ENCODE measurements around the gene PELI2.
A peak's percentile ranks its signal among the peaks of the same experiment; 100 is the strongest.

Gene PELI2

DNA sequence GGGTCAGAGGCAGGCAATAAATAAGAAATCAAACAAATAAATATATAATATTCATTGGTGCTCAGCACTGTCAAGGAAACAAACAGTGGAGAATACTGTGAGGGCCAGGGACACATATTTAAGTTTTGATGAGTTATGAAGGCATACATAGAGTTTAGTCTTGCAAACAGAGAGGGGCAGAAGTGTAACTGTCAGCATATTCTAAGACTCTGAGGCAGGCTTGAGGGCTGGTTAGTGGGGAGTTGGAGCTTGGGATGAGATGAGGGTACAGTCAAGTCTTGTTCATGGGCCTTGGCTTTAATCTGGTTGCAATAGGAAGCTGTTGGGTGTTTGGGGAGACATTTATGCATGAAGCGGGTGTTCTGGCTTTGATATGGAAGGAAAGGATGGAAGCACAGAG, 78.9 kb downstream of the PELI2 start:
- no peak overlapping the region for H3K27ac ChIP-seq (ENCODE audit: extremely low read depth, low read depth, low read length)
- POLR2A ChIA-PET: no interaction called here
- peaks cover 12% of the 10 kb centered on the region for H3K4me1 ChIP-seq (ENCODE audit: control insufficient read depth, insufficient read depth, low read length)

DNA sequence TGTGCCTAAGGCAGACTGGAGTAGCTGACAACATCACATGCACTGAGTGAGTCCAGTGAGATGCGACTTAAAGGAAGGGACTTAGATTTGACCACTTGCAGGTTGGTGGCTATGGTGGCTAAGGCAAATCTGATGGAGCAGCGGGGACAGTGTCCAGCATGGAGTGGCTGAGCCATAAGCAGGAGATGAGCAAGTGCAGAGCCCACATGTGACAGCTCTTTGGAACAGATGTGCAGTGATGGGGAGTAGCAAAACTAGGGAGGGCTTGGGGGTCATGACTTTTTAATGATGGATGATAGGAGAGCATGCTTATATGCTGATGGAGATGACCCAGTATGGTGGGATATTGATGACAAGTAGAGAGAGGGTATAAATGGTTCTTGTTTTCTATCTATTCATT, 80.2 kb downstream of the PELI2 start:
- ChIA-PET POLR2A (no interaction called here), CTCF (interaction anchor here (0.6 kb wide), 1 partner anchor 38 kb away, joined by 4 read pairs; no protein-coding TSS in a partner anchor)
- TF ChIP-seq FEZF1 (tag by site-specific recombination; IDR thresholded peaks at IDR 0.05) (no peak), ZNF394 (tag by site-specific recombination; IDR thresholded peaks at IDR 0.05; ENCODE audit: borderline replicate concordance) (0 out of 2 replicates have a peak, but pooled peaks have one; percentile 16)
- Histone ChIP-seq H3K36me3 (ENCODE audit: control insufficient read depth in 2 of 2, insufficient read depth in 1 of 2, low read length in 2 of 2) (no peaks in the 10 kb centered on the region), H3K9me3 (ENCODE audit: control insufficient read depth, insufficient read depth, low read depth, low read length) (no peaks in the 10 kb centered on the region), H3K4me1 (ENCODE audit: control insufficient read depth, insufficient read depth, low read length) (peaks cover 12% of the 10 kb centered on the region), H3K4me3 (ENCODE audit: low read depth, low read length) (no peak overlapping the region), H3K27ac (ENCODE audit: extremely low read depth, low read depth, low read length) (no peak overlapping the region)

More for the DNA sequence above, 78.9 kb downstream of the PELI2 start:
- TF ChIP-seq ZNF76 (tag by site-specific recombination; IDR thresholded peaks at IDR 0.05; ENCODE audit: borderline replicate concordance, low read depth): no peak
- no peak for TF ChIP-seq ZNF621 (tag by site-specific recombination; IDR thresholded peaks at IDR 0.05)
- TF ChIP-seq ZFP37 (tag by site-specific recombination; IDR thresholded peaks at IDR 0.05): no peak
- TF ChIP-seq, protein P1, sequence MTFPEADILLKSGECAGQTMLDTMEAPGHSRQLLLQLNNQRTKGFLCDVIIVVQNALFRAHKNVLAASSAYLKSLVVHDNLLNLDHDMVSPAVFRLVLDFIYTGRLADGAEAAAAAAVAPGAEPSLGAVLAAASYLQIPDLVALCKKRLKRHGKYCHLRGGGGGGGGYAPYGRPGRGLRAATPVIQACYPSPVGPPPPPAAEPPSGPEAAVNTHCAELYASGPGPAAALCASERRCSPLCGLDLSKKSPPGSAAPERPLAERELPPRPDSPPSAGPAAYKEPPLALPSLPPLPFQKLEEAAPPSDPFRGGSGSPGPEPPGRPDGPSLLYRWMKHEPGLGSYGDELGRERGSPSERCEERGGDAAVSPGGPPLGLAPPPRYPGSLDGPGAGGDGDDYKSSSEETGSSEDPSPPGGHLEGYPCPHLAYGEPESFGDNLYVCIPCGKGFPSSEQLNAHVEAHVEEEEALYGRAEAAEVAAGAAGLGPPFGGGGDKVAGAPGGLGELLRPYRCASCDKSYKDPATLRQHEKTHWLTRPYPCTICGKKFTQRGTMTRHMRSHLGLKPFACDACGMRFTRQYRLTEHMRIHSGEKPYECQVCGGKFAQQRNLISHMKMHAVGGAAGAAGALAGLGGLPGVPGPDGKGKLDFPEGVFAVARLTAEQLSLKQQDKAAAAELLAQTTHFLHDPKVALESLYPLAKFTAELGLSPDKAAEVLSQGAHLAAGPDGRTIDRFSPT (tag by site-specific recombination; IDR thresholded peaks at IDR 0.05): no peak
- TF ChIP-seq ZNF514 (tag by site-specific recombination; IDR thresholded peaks at IDR 0.05): no peak
- TF ChIP-seq ZNF24 (tag by site-specific recombination; IDR thresholded peaks at IDR 0.05): no peak
- TF ChIP-seq ZNF530 (tag by site-specific recombination; IDR thresholded peaks at IDR 0.05; ENCODE audit: low read depth): no peak
- TF ChIP-seq ZNF521 (tag by site-specific recombination; IDR thresholded peaks at IDR 0.05): no peak
- no peak for TF ChIP-seq ZNF416 (tag by site-specific recombination; IDR thresholded peaks at IDR 0.05)
- TF ChIP-seq ZNF10 (tag by site-specific recombination; IDR thresholded peaks at IDR 0.05): no peak
- TF ChIP-seq ZNF174 (tag by site-specific recombination; IDR thresholded peaks at IDR 0.05): no peak
- TF ChIP-seq ZBTB21 (tag by site-specific recombination; IDR thresholded peaks at IDR 0.05): no peak
- TF ChIP-seq, protein P2, sequence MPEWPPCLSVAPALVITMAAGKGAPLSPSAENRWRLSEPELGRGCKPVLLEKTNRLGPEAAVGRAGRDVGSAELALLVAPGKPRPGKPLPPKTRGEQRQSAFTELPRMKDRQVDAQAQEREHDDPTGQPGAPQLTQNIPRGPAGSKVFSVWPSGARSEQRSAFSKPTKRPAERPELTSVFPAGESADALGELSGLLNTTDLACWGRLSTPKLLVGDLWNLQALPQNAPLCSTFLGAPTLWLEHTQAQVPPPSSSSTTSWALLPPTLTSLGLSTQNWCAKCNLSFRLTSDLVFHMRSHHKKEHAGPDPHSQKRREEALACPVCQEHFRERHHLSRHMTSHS (tag by site-specific recombination; IDR thresholded peaks at IDR 0.05): no peak
- no peak for TF ChIP-seq ZNF366 (tag by site-specific recombination; conservative IDR thresholded peaks at IDR 0.05)
- no peak for TF ChIP-seq ZNF433 (tag by site-specific recombination; IDR thresholded peaks at IDR 0.05; ENCODE audit: low read depth)
- TF ChIP-seq GLI4 (tag by site-specific recombination; IDR thresholded peaks at IDR 0.05): no peak
- H3K4me3 ChIP-seq (ENCODE audit: low read depth, low read length): no peak overlapping the region
- H3K9me3 ChIP-seq (ENCODE audit: control insufficient read depth, insufficient read depth, low read depth, low read length): no peaks in the 10 kb centered on the region
- H3K36me3 ChIP-seq (ENCODE audit: control insufficient read depth in 2 of 2, insufficient read depth in 1 of 2, low read length in 2 of 2): no peaks in the 10 kb centered on the region
- CTCF ChIA-PET: no interaction called here

DNA sequence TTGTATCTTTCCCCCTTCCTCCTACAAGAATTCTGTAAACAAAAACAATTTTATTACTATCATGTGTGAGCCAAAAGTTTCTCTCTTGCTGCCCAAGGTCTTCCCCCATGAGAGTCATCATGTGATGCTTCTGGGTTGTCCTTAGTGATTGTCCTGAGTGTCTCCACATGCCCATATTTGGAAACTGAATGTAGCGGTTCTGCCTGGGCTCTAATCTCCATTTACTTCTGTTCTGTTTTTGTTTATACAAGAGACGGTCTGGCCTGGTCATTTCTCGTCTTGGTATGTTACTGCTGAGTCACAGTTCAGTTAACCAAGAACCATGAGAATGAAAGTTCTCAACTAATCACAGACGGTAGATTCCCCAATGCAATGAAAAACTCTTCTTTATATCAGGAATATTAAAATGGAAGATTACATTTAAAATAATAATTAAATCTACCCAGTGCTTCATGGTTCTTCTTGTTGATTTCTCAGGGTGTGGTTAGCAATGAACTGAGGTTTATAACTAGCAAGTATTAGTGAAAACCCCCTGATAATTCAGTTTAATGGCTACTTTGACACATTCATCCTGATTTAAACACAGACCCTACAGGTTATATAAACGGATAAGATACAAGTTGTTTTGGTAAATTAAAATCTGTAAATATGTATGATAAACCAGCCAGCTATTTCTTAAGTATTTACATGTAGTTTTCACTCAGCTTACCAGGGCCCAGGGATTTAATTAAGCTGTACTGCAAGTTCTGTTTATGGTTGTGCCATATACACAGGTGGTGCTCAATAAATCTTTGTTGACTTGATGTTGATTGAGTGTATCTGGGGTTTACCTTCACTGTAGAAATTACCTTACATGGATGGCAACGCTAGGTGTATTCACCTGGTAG, 81.1 kb downstream of the PELI2 start:
- POLR2A ChIA-PET: no interaction called here
- Histone ChIP-seq H3K4me1 (ENCODE audit: control insufficient read depth, insufficient read depth, low read length) (peaks cover 12% of the 10 kb centered on the region), H3K36me3 (ENCODE audit: control insufficient read depth in 2 of 2, insufficient read depth in 1 of 2, low read length in 2 of 2) (no peaks in the 10 kb centered on the region), H3K9me3 (ENCODE audit: control insufficient read depth, insufficient read depth, low read depth, low read length) (no peaks in the 10 kb centered on the region), H3K27ac (ENCODE audit: extremely low read depth, low read depth, low read length) (no peak overlapping the region), H3K4me3 (ENCODE audit: low read depth, low read length) (no peak overlapping the region)
- CTCF ChIA-PET: interaction anchor here (0.6 kb wide), 1 partner anchor 1494 kb away, joined by 3 read pairs; no protein-coding TSS in a partner anchor
- TF ChIP-seq ZNF600 (tag by site-specific recombination; IDR thresholded peaks at IDR 0.05) (peak; percentile 87), KLF1 (tag by site-specific recombination; IDR thresholded peaks at IDR 0.05) (no peak), ZNF394 (tag by site-specific recombination; IDR thresholded peaks at IDR 0.05; ENCODE audit: borderline replicate concordance) (peak; percentile 16; the same call in 1 of the 2 replicates), ZNF830 (tag by site-specific recombination; IDR thresholded peaks at IDR 0.05; ENCODE audit: low read depth) (no peak), RBAK (tag by site-specific recombination; IDR thresholded peaks at IDR 0.05) (no peak), ZBTB20 (tag by site-specific recombination; IDR thresholded peaks at IDR 0.05) (peak; percentile 21; the same call in 1 of the 2 replicates)
- TF ChIP-seq, protein P3, sequence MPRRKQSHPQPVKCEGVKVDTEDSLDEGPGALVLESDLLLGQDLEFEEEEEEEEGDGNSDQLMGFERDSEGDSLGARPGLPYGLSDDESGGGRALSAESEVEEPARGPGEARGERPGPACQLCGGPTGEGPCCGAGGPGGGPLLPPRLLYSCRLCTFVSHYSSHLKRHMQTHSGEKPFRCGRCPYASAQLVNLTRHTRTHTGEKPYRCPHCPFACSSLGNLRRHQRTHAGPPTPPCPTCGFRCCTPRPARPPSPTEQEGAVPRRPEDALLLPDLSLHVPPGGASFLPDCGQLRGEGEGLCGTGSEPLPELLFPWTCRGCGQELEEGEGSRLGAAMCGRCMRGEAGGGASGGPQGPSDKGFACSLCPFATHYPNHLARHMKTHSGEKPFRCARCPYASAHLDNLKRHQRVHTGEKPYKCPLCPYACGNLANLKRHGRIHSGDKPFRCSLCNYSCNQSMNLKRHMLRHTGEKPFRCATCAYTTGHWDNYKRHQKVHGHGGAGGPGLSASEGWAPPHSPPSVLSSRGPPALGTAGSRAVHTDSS (tag by site-specific recombination; IDR thresholded peaks at IDR 0.05): no peak
